ENCODE data around the gene MAML3.

The MAML3 gene

GRCh38 chr4:140019619-140020347, 134.2 kb downstream of the MAML3 start:
- in situ Hi-C loops (cut with MboI; ENCODE audit: low sequenced_read_pairs) = no loop called here

DNA sequence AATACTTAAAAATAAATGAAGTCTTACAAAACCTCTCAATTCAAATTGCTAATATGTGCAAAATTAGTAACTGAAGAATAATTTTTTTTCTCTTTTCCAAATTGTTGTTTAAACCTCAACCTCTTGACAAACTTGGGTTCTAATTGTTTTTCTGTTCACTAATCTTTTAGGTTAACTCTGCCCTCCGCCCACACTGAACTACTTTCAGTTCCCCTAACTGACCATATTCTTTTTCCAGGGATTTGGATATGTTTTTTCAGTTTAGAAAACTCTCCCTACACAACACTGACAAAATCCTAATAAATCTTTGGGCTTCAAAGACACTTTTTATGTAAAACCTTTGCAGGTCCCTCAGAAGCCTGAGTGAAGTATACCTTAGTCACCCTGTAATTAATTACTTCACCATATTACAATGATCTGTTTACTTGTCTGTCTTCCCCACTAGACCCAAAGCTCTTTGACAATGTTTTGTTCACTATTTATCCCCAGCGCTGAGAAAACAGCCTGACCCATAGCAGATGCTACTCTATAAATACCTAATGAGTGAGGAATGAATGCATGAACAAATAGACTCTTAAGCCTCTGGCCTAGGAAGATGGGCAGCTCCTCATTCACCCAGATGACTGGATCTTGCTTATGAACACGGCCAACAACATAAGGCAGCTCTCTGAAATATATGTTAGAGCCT, 134.9 kb downstream of the MAML3 start:
- in situ Hi-C loops (cut with MboI; ENCODE audit: low sequenced_read_pairs) = no loop called here

GRCh38 chr4:140014284-140014683, 139.7 kb downstream of the MAML3 start:
- in situ Hi-C loops (cut with MboI; ENCODE audit: low sequenced_read_pairs) = no loop called here

DNA sequence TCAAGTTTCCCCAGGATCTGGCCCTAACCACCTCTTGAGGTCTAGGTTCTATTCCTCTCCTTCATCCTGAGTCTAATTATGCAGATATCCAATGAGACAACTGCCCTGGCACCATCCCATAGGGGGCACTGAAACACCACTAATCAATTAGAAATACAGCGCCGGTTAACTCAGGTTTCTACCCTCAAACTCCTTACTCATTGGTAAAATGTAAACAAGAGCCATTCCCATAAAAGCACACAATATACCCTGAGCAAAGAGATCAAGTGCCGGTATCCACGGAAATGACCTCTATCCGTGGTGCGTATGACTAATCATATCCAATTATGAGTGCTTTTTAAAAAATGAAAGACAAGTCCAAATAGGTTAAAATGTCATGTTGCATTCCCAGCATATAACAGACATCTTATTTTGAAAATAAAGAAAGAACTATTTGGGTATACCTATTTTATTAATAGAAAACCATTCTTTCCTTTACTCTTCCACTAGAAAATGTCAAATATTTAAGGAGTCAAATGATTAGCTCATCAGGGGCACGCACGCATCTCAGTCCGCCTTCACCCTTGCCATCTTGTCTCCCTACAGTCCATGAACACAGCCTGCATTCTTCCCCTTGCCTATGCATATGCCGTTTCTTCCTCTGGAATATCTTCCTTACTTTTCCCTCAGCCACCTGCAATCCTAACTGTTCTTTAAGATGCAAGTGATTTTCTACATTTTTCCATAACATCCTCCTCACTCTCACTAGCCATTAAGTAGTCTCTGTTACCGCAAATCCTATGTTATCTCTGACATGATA, 141.1 kb downstream of the MAML3 start:
- in situ Hi-C loops (cut with MboI; ENCODE audit: low sequenced_read_pairs) = no loop called here

- in situ Hi-C loops (cut with MboI; ENCODE audit: low sequenced_read_pairs) = no loop called here
Measured at GRCh38 chr4:140005699-140006098, 148.3 kb downstream of the MAML3 start.

DNA sequence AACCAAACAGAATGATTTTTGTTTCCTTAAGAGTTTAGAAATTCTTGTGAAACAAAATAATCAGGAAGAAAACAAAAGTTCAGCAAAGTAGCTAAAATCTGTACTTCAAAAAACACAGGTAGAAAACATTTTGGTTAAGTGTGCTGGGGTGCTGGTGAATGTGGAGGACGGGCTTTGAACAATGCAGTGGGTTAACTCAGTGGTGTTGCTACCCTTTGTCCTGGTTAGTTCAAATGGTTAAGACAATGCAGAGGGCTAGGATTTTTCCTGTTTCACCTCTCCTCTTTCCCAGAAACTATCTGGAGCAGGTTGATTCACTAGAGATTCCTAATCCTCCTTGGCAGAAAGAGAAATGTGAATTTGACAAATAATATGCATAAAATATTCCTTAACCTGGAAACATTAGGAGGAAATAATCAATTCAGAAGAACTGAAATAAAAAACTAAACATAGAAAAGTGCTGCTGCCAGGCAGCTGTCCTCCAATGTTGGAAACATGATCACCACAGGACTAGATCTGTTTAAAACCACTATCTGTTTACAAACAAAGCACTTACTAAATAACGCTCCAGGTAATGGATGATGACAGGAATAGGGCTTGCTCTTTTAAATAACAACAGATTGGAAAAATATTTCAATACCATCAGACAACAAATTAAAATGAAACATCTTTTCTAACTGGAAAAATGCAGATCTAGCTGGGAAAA, 148.9 kb downstream of the MAML3 start:
- in situ Hi-C loops (cut with MboI; ENCODE audit: low sequenced_read_pairs) = no loop called here

DNA sequence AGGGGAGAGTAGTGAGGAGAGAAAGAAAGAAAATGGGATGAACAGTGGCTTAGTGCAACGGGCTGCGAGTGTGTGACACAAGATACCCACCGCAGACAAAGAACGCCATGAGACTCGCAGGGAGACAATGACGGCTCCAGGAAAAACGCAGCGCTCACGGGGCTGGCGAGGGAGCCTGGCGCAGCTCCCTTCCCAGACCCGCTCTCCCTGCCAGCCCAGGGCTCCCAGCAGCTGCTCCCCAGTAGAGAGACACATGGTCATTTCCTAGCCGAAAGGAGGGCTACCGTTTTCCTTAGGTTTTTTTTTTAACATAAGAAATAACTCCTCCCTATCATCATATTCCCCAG, 149.5 kb downstream of the MAML3 start:
- in situ Hi-C loops (cut with MboI; ENCODE audit: low sequenced_read_pairs) = no loop called here

GRCh38 chr4:140003876-140004548, 150.0 kb downstream of the MAML3 start:
- in situ Hi-C loops (cut with MboI; ENCODE audit: low sequenced_read_pairs) = no loop called here

GRCh38 chr4:140000232-140000631, 153.8 kb downstream of the MAML3 start:
- in situ Hi-C loops (cut with MboI; ENCODE audit: low sequenced_read_pairs) = no loop called here

DNA sequence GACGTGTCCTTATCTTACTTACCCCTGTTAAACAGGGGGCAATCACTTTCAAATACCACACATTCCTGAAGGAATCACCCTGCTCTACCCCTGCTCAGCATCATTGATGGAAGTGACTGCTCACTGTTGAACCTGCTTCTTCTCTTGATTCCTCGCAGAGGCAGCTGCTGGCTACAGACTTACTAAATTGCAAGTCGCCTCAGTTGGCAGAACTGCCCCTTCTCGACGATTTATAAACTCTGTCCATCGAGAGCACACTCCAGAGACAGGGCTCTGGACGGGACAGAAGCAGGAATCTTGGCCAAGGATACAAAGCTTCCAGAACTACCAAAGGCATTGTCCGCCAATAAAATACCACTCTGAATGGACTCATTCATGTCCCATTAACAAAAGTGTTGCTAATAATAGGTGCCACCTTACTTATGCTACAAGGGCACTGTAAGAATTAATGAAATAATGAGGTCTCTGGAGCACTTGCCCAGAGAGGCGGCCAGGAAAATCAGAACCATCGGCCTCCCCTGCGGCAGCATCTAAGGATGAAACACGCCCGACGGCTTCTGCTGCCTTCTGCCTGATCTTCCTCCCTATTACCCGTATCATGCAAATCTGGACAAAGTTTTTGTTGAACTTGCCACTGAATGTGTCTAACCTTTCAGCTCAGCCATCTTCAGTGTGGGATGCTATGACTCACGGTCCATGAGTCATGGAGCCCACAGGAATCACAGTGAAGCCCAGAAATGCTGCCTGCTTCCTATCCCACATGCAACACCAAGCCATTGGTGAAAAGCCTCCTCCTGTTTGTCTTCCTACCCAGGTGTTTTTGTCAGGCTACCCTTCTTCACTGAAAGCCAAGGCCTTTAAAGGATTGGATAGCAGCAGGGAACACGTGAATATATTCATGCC, 164.9 kb downstream of the MAML3 start:
- in situ Hi-C loops (cut with MboI; ENCODE audit: low sequenced_read_pairs) = no loop called here

DNA sequence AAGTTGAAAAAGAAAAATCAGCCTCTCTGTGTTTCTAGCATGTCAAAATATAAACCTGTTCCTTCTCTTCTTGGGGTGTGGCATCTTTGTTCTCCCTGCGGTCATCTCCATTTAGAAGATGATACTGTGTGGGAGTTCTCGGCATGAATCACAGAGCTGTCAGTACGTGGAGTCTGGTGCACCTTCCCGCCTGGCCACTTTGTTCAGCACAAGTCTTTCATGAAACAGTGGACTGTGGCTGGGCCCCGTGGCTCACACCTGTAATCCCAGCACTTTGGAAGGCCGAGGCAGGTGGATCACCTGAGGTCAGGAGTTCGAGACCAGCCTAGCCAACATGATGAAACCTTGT, 166.5 kb downstream of the MAML3 start:
- in situ Hi-C loops (cut with MboI; ENCODE audit: low sequenced_read_pairs) = no loop called here

DNA sequence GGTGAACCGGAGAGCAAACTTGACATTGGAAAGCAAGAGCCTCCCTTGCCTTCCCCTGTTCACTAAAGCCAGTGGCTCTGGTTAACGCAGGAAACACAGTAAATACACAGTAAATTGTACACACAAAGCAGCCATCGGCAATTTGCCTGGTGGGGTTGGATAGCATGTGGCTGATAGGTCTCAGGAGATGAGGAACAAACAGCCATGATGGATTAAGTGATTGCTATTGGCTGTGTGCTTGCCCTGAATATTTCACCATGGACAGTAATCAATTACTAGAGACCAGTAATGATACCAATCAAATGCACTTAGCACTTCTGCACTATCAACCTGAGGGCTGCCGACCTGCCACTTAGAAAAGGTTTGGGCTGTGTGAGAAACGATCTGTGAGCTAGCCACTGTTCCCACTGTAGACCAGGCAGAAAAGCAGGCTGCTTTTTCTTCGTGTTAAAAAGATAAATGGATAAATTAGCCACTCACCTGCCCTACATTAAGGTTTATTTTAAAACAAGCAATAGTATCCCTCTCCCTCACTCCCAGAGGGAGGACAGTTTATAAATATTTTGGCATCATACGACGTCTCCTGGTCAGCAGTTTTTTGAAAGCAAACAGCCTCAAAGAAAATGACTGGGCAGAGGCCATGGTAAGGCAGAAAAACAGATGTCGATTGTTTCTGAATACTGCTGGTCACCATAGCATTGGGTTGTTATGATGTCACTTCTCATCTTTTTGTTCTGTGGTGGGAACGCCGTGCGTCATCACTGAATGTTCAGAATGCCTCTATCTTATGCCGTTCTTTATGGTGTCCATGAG, 167.1 kb downstream of the MAML3 start:
- in situ Hi-C loops (cut with MboI; ENCODE audit: low sequenced_read_pairs) = no loop called here

DNA sequence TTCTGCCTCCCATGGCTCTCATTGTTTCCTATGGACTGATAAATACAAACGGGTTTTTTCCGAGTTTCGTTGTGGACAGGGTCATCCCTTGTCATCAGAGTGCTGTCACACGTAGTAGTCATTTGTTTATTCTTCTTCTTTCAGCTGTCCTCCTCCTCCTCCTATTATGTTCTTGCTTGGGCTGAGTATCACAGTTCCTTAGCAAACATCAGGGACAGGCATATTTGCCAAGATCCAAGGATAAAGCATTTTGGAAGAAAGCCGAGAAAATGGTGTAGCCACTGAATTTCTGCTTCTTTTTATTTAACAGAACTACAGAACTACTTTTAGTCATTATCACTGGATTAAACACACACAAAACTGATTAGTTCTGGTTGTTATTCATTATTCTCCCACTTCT, 167.9 kb downstream of the MAML3 start:
- in situ Hi-C loops (cut with MboI; ENCODE audit: low sequenced_read_pairs) = no loop called here

DNA sequence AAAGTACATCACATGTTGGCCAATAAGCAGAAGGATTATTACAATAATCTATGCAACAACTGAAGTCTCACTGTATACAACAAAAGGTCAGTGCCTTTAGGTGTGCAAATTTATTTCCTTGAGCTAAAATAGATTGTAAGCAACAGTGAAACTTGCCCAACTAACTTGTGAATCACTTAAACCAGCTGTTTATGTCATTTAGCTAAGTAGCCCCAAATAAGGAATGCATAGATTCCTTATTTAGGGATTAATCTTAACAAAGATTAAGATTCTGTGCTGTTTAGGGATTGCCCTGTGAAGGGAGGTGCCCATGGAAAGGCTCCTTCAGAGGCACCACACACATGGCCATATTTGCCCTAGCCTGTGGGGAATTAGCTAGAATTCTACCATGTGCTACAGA, 168.6 kb downstream of the MAML3 start:
- in situ Hi-C loops (cut with MboI; ENCODE audit: low sequenced_read_pairs) = no loop called here

- in situ Hi-C loops (cut with MboI; ENCODE audit: low sequenced_read_pairs) = no loop called here
Measured at GRCh38 chr4:139984471-139984870, 169.5 kb downstream of the MAML3 start.

GRCh38 chr4:139978692-139979091, 175.3 kb downstream of the MAML3 start:
- in situ Hi-C loops (cut with MboI; ENCODE audit: low sequenced_read_pairs) = no loop called here

GRCh38 chr4:139977838-139978609, 176.0 kb downstream of the MAML3 start:
- in situ Hi-C loops (cut with MboI; ENCODE audit: low sequenced_read_pairs) = no loop called here

GRCh38 chr4:139975830-139976272, 178.1 kb downstream of the MAML3 start:
- in situ Hi-C loops (cut with MboI; ENCODE audit: low sequenced_read_pairs) = no loop called here
